Smooth muscle cell (in vitro differentiated cells): ENCODE data around the gene IKZF4. TPM values are rescaled to one million over a fixed set of nuclear protein-coding genes. Genes with fewer than 3 reads are reported as not detected.
A peak's percentile ranks its signal among the peaks of the same experiment; 100 is the strongest.

Experiments used
- DNase-seq: peaks from one replicate; lab custom pipeline; 2025; ENCODE audit not compliant: unreplicated experiment; lab: John Stamatoyannopoulos, UW
- H2AFZ ChIP-seq: fragments of 200-600 bp; sonication (generic); 2 replicates; pipeline ENCODE4 v1.6.0; 2016; ENCODE audit warnings: antibody characterized with exemption, low read depth, mild to moderate bottlenecking
- H3F3A ChIP-seq: fragments of 200-600 bp; sonication (generic); 2 replicates; pipeline ENCODE4 v1.6.0; 2017; ENCODE audit warnings: antibody characterized with exemption, low read depth
- H3K27ac ChIP-seq: fragments of 200-600 bp; sonication (generic); 2 replicates; pipeline ENCODE4 v1.5.1; 2016; ENCODE audit warnings: low read depth, mild to moderate bottlenecking
- H3K27me3 ChIP-seq: fragments of 200-600 bp; sonication (generic); 2 replicates; pipeline ENCODE4 v1.6.1; 2016; ENCODE audit warnings: low read depth, mild to moderate bottlenecking
- H3K36me3 ChIP-seq: fragments of 200-600 bp; sonication (generic); 2 replicates; pipeline ENCODE4 v1.5.1; 2016; ENCODE audit warnings: low read depth
- H3K4me1 ChIP-seq: fragments of 200-600 bp; sonication (generic); 2 replicates; pipeline ENCODE4 v1.5.1; 2016; ENCODE audit warnings: low read depth
- H3K4me2 ChIP-seq: fragments of 200-600 bp; sonication (generic); 2 replicates; pipeline ENCODE4 v1.6.0; 2016; ENCODE audit warnings: mild to moderate bottlenecking
- H3K4me3 ChIP-seq: fragments of 200-600 bp; sonication (generic); 2 replicates; pipeline ENCODE4 v1.5.1; 2016; ENCODE audit warnings: mild to moderate bottlenecking
- H3K79me2 ChIP-seq: fragments of 200-600 bp; sonication (generic); 2 replicates; pipeline ENCODE4 v1.6.0; 2016; ENCODE audit warnings: low read depth, mild to moderate bottlenecking
- H3K9ac ChIP-seq: fragments of 200-600 bp; sonication (generic); 2 replicates; pipeline ENCODE4 v1.6.0; 2016; ENCODE audit warnings: low read depth
- H3K9me3 ChIP-seq: fragments of 200-600 bp; sonication (generic); replicated peaks from 2 replicates; pipeline ENCODE4 v1.5.1; 2016; ENCODE audit warnings: low read depth
- H4K20me1 ChIP-seq: fragments of 200-600 bp; sonication (generic); 2 replicates; pipeline ENCODE4 v1.6.0; 2016; ENCODE audit warnings: low read depth
- WGBS: methylation state at CpG from one replicate; pipeline ENCODE4 v1.1.7; 2016; ENCODE audit warnings: low lambda C conversion rate; 5-methylcytosine and 5-hydroxymethylcytosine counted together
- polyA plus RNA-seq: library from polyadenylated mRNA; unstranded; fragments of >200 nt; fragmentation: Nextera tagmentation; extraction: Ambion mirVana; gene quantifications from 2 replicates; pipeline ENCODE4 v1.2.1, GENCODE V29; 2016
- total RNA-seq: library from RNA; depleted of rRNA; stranded (reverse); fragments of >200 nt; gene quantifications from 2 replicates; pipeline ENCODE4 v1.2.3, GENCODE V29; 2014
- TF ChIP-seq, protein P1 (sequence below): fragments of 200-600 bp; sonication (generic); IDR thresholded peaks from 2 replicates; pipeline ENCODE4 v1.5.1; 2017; ENCODE audit warnings: borderline replicate concordance, mild to moderate bottlenecking, antibody characterized with exemption; ENCODE audit not compliant: insufficient read depth, poor library complexity, severe bottlenecking

Gene IKZF4
- total and polyA plus RNA-seq, 2 experiments from 2014 or later, result 4.2 to 5.4 TPM

GRCh38 chr12:55991110-55991509 is 29.7 kb upstream of the IKZF4 start:
- no peaks in the 10 kb centered on the region for H3K9me3 ChIP-seq
- H3K4me2 ChIP-seq, result no peak overlapping the region
- no peaks in the 10 kb centered on the region for H3K79me2 ChIP-seq
- no peak overlapping the region for H2AFZ ChIP-seq
- peaks cover 3% of the 10 kb centered on the region for H3F3A ChIP-seq
- H3K27ac ChIP-seq, result no peak overlapping the region
- DNase-seq, result no peak
- WGBS, result 95% methylated on average over 3 of the region's 3 CpGs
- TF ChIP-seq, protein P1, sequence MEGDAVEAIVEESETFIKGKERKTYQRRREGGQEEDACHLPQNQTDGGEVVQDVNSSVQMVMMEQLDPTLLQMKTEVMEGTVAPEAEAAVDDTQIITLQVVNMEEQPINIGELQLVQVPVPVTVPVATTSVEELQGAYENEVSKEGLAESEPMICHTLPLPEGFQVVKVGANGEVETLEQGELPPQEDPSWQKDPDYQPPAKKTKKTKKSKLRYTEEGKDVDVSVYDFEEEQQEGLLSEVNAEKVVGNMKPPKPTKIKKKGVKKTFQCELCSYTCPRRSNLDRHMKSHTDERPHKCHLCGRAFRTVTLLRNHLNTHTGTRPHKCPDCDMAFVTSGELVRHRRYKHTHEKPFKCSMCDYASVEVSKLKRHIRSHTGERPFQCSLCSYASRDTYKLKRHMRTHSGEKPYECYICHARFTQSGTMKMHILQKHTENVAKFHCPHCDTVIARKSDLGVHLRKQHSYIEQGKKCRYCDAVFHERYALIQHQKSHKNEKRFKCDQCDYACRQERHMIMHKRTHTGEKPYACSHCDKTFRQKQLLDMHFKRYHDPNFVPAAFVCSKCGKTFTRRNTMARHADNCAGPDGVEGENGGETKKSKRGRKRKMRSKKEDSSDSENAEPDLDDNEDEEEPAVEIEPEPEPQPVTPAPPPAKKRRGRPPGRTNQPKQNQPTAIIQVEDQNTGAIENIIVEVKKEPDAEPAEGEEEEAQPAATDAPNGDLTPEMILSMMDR, result no peak
- no peak overlapping the region for H3K4me3 ChIP-seq
- peaks cover 3% of the 10 kb centered on the region for H4K20me1 ChIP-seq
- H3K36me3 ChIP-seq, result no peaks in the 10 kb centered on the region
- H3K9ac ChIP-seq, result no peak overlapping the region
- no peaks in the 10 kb centered on the region for H3K4me1 ChIP-seq
- H3K27me3 ChIP-seq, result no peaks in the 10 kb centered on the region

- no peaks in the 10 kb centered on the region for H4K20me1 ChIP-seq
- no peaks in the 10 kb centered on the region for H3K36me3 ChIP-seq
- peaks cover 5% of the 10 kb centered on the region for H3K79me2 ChIP-seq
- no peaks in the 10 kb centered on the region for H3K27me3 ChIP-seq
- no peak overlapping the region for H3K27ac ChIP-seq
- H3K4me3 ChIP-seq, result no peak overlapping the region
- no peak for DNase-seq
- no peak overlapping the region for H3K4me2 ChIP-seq
- H3F3A ChIP-seq, result peaks cover 9% of the 10 kb centered on the region
- 92% methylated on average over 4 of the region's 4 CpGs for WGBS
- H3K4me1 ChIP-seq, result peaks cover 5% of the 10 kb centered on the region
- H3K9ac ChIP-seq, result no peak overlapping the region
- no peak overlapping the region for H2AFZ ChIP-seq
- H3K9me3 ChIP-seq, result no peaks in the 10 kb centered on the region
- TF ChIP-seq, protein P1, result no peak
Measured at GRCh38 chr12:55993230-55993853, 27.5 kb upstream of the IKZF4 start.

GRCh38 chr12:55995366-55995765 is 25.5 kb upstream of the IKZF4 start:
- H3K36me3 ChIP-seq, result no peaks in the 10 kb centered on the region
- WGBS, result 92% methylated on average over 8 of the region's 8 CpGs
- no peaks in the 10 kb centered on the region for H4K20me1 ChIP-seq
- peaks cover 5% of the 10 kb centered on the region for H3K79me2 ChIP-seq
- peaks cover 5% of the 10 kb centered on the region for H3K4me1 ChIP-seq
- H3K9ac ChIP-seq, result no peak overlapping the region
- H3K9me3 ChIP-seq, result no peaks in the 10 kb centered on the region
- H3K27ac ChIP-seq, result peak overlapping the region; percentile 15
- H3K27me3 ChIP-seq, result no peaks in the 10 kb centered on the region
- no peak overlapping the region for H3K4me3 ChIP-seq
- H3K4me2 ChIP-seq, result no peak overlapping the region
- DNase-seq, result no peak
- peaks cover 9% of the 10 kb centered on the region for H3F3A ChIP-seq
- TF ChIP-seq, protein P1, result peak; percentile 2
- no peak overlapping the region for H2AFZ ChIP-seq

DNA sequence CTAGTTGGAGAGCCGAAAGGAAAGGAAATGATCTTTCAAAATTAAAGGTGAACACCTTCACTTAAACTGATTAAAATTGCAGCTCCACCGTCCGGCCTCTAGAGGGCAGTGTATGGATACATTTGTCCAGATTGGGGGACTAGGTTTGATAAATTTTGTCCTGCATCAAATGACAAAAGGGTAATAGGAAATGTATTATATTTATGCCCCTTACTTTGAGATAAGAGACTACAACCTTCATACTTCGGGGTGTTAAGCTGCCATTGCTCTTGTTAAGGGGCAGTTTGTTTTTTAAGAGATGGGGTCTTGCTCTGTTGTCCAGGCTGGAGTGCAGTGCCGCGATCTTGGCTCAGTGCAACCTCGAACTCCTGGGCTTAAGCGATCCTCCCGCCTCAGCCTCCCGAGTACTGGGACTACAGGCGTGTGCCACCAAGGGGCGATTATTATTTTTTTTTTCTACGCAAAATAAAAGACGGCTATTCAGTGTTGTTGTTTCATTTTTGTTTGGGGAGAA is 24.6 kb upstream of the IKZF4 start:
- Histone ChIP-seq H3K27me3 (no peaks in the 10 kb centered on the region), H3F3A (peaks cover 9% of the 10 kb centered on the region), H3K4me3 (peak overlapping the region; percentile 79), H3K9me3 (no peaks in the 10 kb centered on the region), H3K79me2 (peaks cover 5% of the 10 kb centered on the region), H2AFZ (no peak overlapping the region), H3K27ac (peak overlapping the region; percentile 24), H3K4me2 (peak overlapping the region; percentile 94), H3K4me1 (peaks cover 5% of the 10 kb centered on the region), H3K36me3 (no peaks in the 10 kb centered on the region), H4K20me1 (no peaks in the 10 kb centered on the region), H3K9ac (no peak overlapping the region)
- DNase-seq, result no peak
- TF ChIP-seq, protein P1, result peak; percentile 89
- WGBS, result 71% methylated on average over 14 of the region's 14 CpGs
